Loucy (cell line): ENCODE data around the gene ANGPTL8.

Experiments
- CTCF ChIP-seq: fragments of 200-600 bp; sonication (generic); conservative IDR thresholded peaks from 2 replicates; pipeline ENCODE4 v1.5.1; 2014; ENCODE audit warnings: mild to moderate bottlenecking, antibody characterized with exemption, low read length
- EZH2phosphoT487 ChIP-seq: fragments of 200-600 bp; IDR thresholded peaks from 2 replicates; pipeline ENCODE4 v1.6.1; 2018; ENCODE audit warnings: antibody characterized with exemption, mild to moderate bottlenecking, moderate library complexity, borderline replicate concordance

GRCh38 chr19:11267316-11268085 lies 28.1 kb downstream of the ANGPTL8 start:
- TF ChIP-seq CTCF = no peak
- TF ChIP-seq EZH2phosphoT487 = no peak
